C4-2B (cell line): ENCODE data around the gene GJA4.

ENCODE experiments used
- H3K27ac ChIP-seq: fragments of 450-650 bp; 2 replicates; pipeline ENCODE4 v1.5.1; 2017
- CTCF ChIP-seq: fragments of 450-650 bp; conservative IDR thresholded peaks from 2 replicates; pipeline ENCODE4 v1.5.1; 2017; ENCODE audit warnings: mild to moderate bottlenecking
- ZFX ChIP-seq: fragments of 450-650 bp; IDR thresholded peaks from 2 replicates; pipeline ENCODE4 v1.6.1; 2017

Gene GJA4

GRCh38 chr1:34749992-34750391 is 42.8 kb upstream of the GJA4 start:
- TF ChIP-seq ZFX (no peak), CTCF (no peak)
- H3K27ac ChIP-seq: no peak overlapping the region

GRCh38 chr1:34750610-34751009 is 42.2 kb upstream of the GJA4 start:
- no peak for TF ChIP-seq ZFX
- TF ChIP-seq CTCF: no peak
- no peak overlapping the region for H3K27ac ChIP-seq

- no peak overlapping the region for H3K27ac ChIP-seq
- TF ChIP-seq CTCF (no peak), ZFX (no peak)
Measured at GRCh38 chr1:34753163-34753562, 39.6 kb upstream of the GJA4 start.

- no peak within 1 kb of the TSS for H3K27ac ChIP-seq
- TF ChIP-seq CTCF: no peak
- TF ChIP-seq ZFX: no peak
Measured at GRCh38 chr1:34754964-34755637, 37.7 kb upstream of the GJA4 start, which contains the start of gene GJB5. GJB5 (plus strand) TSS chr1:34755047; CDS start chr1:34757331, 2,284 bp downstream.

GRCh38 chr1:34755961-34756360 is 36.8 kb upstream of the GJA4 start:
- TF ChIP-seq CTCF (no peak), ZFX (no peak)
- H3K27ac ChIP-seq: no peak overlapping the region

- no peak overlapping the region for H3K27ac ChIP-seq
- TF ChIP-seq ZFX (no peak), CTCF (no peak)
Measured at GRCh38 chr1:34757386-34757785, 35.4 kb upstream of the GJA4 start.

GRCh38 chr1:34758751-34759150 is 34.0 kb upstream of the GJA4 start:
- TF ChIP-seq CTCF (no peak), ZFX (no peak)

More at GRCh38 chr1:34758751-34759150, 34.0 kb upstream of the GJA4 start:
- H3K27ac ChIP-seq: no peak overlapping the region
